Neural cell (in vitro differentiated cells): ENCODE results near the gene SCRG1. TPM values are rescaled to one million over a fixed set of nuclear protein-coding genes. Genes with fewer than 3 reads are reported as not detected.

Experiments used
- H2AFZ ChIP-seq: fragments of 200-600, 300-800 bp; sonication (generic), shearing (Covaris generic); 2 replicates; pipeline ENCODE4 v1.6.0; 2014; ENCODE audit warnings: low read depth, mild to moderate bottlenecking, antibody characterized with exemption, low read length, moderate library complexity
- H3F3A ChIP-seq: fragments of 200-600 bp; shearing (Covaris generic); 2 replicates; pipeline ENCODE4 v1.6.1; 2016; ENCODE audit warnings: mild to moderate bottlenecking, moderate library complexity, mixed read lengths, antibody characterized with exemption, low read length; ENCODE audit not compliant: insufficient read depth, poor library complexity, severe bottlenecking
- H3K27ac ChIP-seq: fragments of 200-600, 300-800 bp; sonication (generic), shearing (Covaris generic); 2 replicates; pipeline ENCODE4 v1.5.1; 2014; ENCODE audit warnings: mild to moderate bottlenecking, low read length, moderate library complexity
- H3K27me3 ChIP-seq: fragments of 300-800, 200-600 bp; sonication (generic), shearing (Covaris generic); 2 replicates; pipeline ENCODE4 v1.6.0; 2014; ENCODE audit warnings: mild to moderate bottlenecking, low read depth, low read length, moderate library complexity; ENCODE audit not compliant: insufficient read depth
- H3K36me3 ChIP-seq: fragments of 300-800, 200-600 bp; sonication (generic), shearing (Covaris generic); 2 replicates; pipeline ENCODE4 v1.5.1; 2014; ENCODE audit warnings: mild to moderate bottlenecking, antibody characterized with exemption, low read length, moderate library complexity; ENCODE audit not compliant: insufficient read depth
- H3K4me2 ChIP-seq: fragments of 300-800, 200-600 bp; sonication (generic), shearing (Covaris generic); 2 replicates; pipeline ENCODE4 v1.6.0; 2014; ENCODE audit warnings: mild to moderate bottlenecking, low read length
- H3K4me3 ChIP-seq: fragments of 300-800, 200-600 bp; sonication (generic), shearing (Covaris generic); 2 replicates; pipeline ENCODE4 v1.5.1; 2014; ENCODE audit warnings: mild to moderate bottlenecking, low read length, moderate library complexity
- H3K79me2 ChIP-seq: fragments of 200-600 bp; shearing (Covaris generic); replicated peaks from 2 replicates; pipeline ENCODE4 v1.6.0; 2014; ENCODE audit warnings: mild to moderate bottlenecking, low read length, moderate library complexity; ENCODE audit not compliant: insufficient read depth
- H3K9ac ChIP-seq: fragments of 300-800, 200-600 bp; sonication (generic), shearing (Covaris generic); 2 replicates; pipeline ENCODE4 v1.6.1; 2016; ENCODE audit warnings: mild to moderate bottlenecking, low read length, mixed read lengths
- H3K9me2 ChIP-seq: fragments of 200-600 bp; shearing (Covaris generic); 2 replicates; pipeline ENCODE4 v1.6.1; 2016; ENCODE audit warnings: mild to moderate bottlenecking, low read length, mixed read lengths; ENCODE audit not compliant: insufficient read depth
- H3K9me3 ChIP-seq: fragments of 200-600, 300-800 bp; sonication (generic), shearing (Covaris generic); 2 replicates; pipeline ENCODE4 v1.6.1; 2016; ENCODE audit warnings: mild to moderate bottlenecking, mixed run types, low read length, moderate library complexity, mixed read lengths
- H4K20me1 ChIP-seq: fragments of 200-600 bp; shearing (Covaris generic); 2 replicates; pipeline ENCODE4 v1.6.1; 2016; ENCODE audit warnings: mild to moderate bottlenecking, mixed run types; ENCODE audit not compliant: insufficient read depth
- EP300 ChIP-seq: fragments of 450-650 bp; conservative IDR thresholded peaks from 2 replicates; pipeline ENCODE4 v1.6.1; 2014; ENCODE audit warnings: antibody characterized with exemption, mild to moderate bottlenecking, moderate library complexity; ENCODE audit not compliant: poor library complexity, severe bottlenecking
- EZH2 ChIP-seq: fragments of 200-600, 300-800 bp; shearing (Covaris generic), sonication (generic); IDR thresholded peaks from 2 replicates; pipeline ENCODE4 v1.6.1; 2014; ENCODE audit warnings: antibody characterized with exemption, low read length, borderline replicate concordance, mild to moderate bottlenecking; ENCODE audit not compliant: insufficient read depth, poor library complexity, severe bottlenecking
- MXI1 ChIP-seq: fragments of 450-650 bp; conservative IDR thresholded peaks from 2 replicates; pipeline ENCODE4 v1.6.1; 2014; ENCODE audit warnings: antibody characterized with exemption, mild to moderate bottlenecking; ENCODE audit not compliant: poor library complexity, severe bottlenecking
- POLR2AphosphoS5 ChIP-seq: IDR thresholded peaks from 2 replicates; pipeline ENCODE4 v1.6.1; 2012
- RAD21 ChIP-seq: fragments of 450-650 bp; conservative IDR thresholded peaks from 2 replicates; pipeline ENCODE4 v1.6.1; 2014; ENCODE audit warnings: antibody characterized with exemption, mild to moderate bottlenecking, moderate library complexity
- SMC3 ChIP-seq: fragments of 450-650 bp; conservative IDR thresholded peaks from 2 replicates; pipeline ENCODE4 v1.6.1; 2014; ENCODE audit warnings: antibody characterized with exemption, mild to moderate bottlenecking, moderate library complexity; ENCODE audit not compliant: poor library complexity
- TAF1 ChIP-seq: IDR thresholded peaks from 2 replicates; pipeline ENCODE4 v1.6.1; 2012; ENCODE audit warnings: low read depth
- polyA plus RNA-seq: library from polyadenylated mRNA; depleted of rRNA; stranded (reverse); fragments of >200 nt; gene quantifications from 2 replicates; pipeline ENCODE4 v1.2.3, GENCODE V29; 2014
- TF ChIP-seq, protein P1 (sequence below): fragments of 450-650 bp; IDR thresholded peaks from 2 replicates; pipeline ENCODE4 v1.5.1; 2014; ENCODE audit warnings: antibody characterized with exemption, mild to moderate bottlenecking, moderate library complexity; ENCODE audit not compliant: poor library complexity, severe bottlenecking
- TF ChIP-seq, protein P2 (sequence below): IDR thresholded peaks from 2 replicates; pipeline ENCODE4 v1.6.1; 2012; ENCODE audit warnings: borderline replicate concordance

SCRG1 gene
- polyA plus RNA-seq, 1 donor from 2014 or later = 0.42 TPM

DNA sequence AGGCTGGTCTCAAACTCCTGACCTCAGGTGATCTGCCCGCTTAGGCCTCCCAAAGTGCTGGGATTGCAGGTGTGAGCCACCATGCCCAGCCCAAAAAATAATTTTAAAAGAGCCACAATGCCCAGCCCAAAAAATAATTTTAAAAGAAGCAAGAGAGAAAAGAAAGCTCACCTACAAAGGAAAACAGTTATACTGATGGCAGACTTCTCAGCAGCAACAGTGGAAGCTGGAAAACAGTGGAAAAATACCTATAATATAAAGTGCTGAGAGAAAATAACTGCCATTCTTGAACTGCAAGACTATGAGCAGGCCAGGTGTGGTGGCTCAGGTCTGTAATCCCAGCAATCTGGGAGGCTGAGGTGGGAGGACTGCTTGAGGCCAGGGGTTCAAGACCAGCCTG lies 51.4 kb downstream of the SCRG1 start:
- Histone ChIP-seq H3K9ac (no peak overlapping the region), H2AFZ (no peak overlapping the region), H3K4me3 (no peak overlapping the region), H3K9me2 (no peaks in the 10 kb centered on the region), H3K9me3 (no peaks in the 10 kb centered on the region), H3K79me2 (no peaks in the 10 kb centered on the region), H3F3A (no peaks in the 10 kb centered on the region), H3K27ac (no peak overlapping the region), H3K36me3 (no peaks in the 10 kb centered on the region), H4K20me1 (no peaks in the 10 kb centered on the region), H3K27me3 (no peaks in the 10 kb centered on the region), H3K4me2 (no peak overlapping the region)
- no peak for TF ChIP-seq POLR2AphosphoS5
- no peak for TF ChIP-seq EP300
- TF ChIP-seq, protein P1, sequence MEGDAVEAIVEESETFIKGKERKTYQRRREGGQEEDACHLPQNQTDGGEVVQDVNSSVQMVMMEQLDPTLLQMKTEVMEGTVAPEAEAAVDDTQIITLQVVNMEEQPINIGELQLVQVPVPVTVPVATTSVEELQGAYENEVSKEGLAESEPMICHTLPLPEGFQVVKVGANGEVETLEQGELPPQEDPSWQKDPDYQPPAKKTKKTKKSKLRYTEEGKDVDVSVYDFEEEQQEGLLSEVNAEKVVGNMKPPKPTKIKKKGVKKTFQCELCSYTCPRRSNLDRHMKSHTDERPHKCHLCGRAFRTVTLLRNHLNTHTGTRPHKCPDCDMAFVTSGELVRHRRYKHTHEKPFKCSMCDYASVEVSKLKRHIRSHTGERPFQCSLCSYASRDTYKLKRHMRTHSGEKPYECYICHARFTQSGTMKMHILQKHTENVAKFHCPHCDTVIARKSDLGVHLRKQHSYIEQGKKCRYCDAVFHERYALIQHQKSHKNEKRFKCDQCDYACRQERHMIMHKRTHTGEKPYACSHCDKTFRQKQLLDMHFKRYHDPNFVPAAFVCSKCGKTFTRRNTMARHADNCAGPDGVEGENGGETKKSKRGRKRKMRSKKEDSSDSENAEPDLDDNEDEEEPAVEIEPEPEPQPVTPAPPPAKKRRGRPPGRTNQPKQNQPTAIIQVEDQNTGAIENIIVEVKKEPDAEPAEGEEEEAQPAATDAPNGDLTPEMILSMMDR = no peak
- TF ChIP-seq SMC3 = no peak
- TF ChIP-seq, protein P2, sequence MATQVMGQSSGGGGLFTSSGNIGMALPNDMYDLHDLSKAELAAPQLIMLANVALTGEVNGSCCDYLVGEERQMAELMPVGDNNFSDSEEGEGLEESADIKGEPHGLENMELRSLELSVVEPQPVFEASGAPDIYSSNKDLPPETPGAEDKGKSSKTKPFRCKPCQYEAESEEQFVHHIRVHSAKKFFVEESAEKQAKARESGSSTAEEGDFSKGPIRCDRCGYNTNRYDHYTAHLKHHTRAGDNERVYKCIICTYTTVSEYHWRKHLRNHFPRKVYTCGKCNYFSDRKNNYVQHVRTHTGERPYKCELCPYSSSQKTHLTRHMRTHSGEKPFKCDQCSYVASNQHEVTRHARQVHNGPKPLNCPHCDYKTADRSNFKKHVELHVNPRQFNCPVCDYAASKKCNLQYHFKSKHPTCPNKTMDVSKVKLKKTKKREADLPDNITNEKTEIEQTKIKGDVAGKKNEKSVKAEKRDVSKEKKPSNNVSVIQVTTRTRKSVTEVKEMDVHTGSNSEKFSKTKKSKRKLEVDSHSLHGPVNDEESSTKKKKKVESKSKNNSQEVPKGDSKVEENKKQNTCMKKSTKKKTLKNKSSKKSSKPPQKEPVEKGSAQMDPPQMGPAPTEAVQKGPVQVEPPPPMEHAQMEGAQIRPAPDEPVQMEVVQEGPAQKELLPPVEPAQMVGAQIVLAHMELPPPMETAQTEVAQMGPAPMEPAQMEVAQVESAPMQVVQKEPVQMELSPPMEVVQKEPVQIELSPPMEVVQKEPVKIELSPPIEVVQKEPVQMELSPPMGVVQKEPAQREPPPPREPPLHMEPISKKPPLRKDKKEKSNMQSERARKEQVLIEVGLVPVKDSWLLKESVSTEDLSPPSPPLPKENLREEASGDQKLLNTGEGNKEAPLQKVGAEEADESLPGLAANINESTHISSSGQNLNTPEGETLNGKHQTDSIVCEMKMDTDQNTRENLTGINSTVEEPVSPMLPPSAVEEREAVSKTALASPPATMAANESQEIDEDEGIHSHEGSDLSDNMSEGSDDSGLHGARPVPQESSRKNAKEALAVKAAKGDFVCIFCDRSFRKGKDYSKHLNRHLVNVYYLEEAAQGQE = no peak

DNA sequence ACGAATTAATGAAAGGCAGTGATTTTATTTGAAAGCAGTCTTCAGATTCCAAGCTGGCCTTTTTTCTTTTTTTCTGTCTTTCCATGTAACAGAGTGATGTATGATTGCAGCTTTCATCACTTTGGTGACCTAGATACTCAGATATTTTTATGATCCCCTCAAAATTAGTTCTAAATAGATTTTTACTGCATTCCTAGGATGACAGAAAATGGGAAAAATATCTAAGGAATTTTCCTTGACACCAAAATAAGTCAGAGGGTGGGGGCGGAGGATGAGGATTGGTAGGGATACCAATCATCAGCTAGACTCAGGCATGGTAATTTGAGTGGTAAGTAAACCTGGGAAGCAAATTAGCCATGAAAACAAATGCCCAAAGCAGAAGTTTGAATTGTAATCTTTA lies 52.8 kb downstream of the SCRG1 start:
- H3K9me2 ChIP-seq = no peaks in the 10 kb centered on the region
- H3K4me3 ChIP-seq = no peak overlapping the region
- H3K27ac ChIP-seq = no peak overlapping the region
- H3K79me2 ChIP-seq = no peaks in the 10 kb centered on the region
- no peak overlapping the region for H2AFZ ChIP-seq
- no peaks in the 10 kb centered on the region for H3K36me3 ChIP-seq
- H4K20me1 ChIP-seq = no peaks in the 10 kb centered on the region
- no peak overlapping the region for H3K4me2 ChIP-seq
- H3K27me3 ChIP-seq = no peaks in the 10 kb centered on the region
- TF ChIP-seq EZH2 (no peak), RAD21 (no peak), TAF1 (no peak), POLR2AphosphoS5 (no peak), SMC3 (no peak), EP300 (no peak), MXI1 (no peak)
- TF ChIP-seq, protein P1 = no peak
- TF ChIP-seq, protein P2 = no peak
- H3K9me3 ChIP-seq = no peaks in the 10 kb centered on the region
- no peak overlapping the region for H3K9ac ChIP-seq
- H3F3A ChIP-seq = no peaks in the 10 kb centered on the region
